GM21526 (cell line): ENCODE results near the gene IGF2BP3.

Source experiments
- ATAC-seq: cut with Tn5 transposase; IDR thresholded peaks from one replicate; pipeline ENCODE4 v1.9.1; 2021; ENCODE audit warnings: moderate library complexity; ENCODE audit not compliant: unreplicated experiment, low FRiP score

Gene IGF2BP3

GRCh38 chr7:23389701-23390100 lies 80.6 kb downstream of the IGF2BP3 start:
- no peak for ATAC-seq

GRCh38 chr7:23387583-23387982 lies 82.7 kb downstream of the IGF2BP3 start:
- ATAC-seq = no peak

GRCh38 chr7:23385140-23385539 lies 85.2 kb downstream of the IGF2BP3 start:
- ATAC-seq = no peak

DNA sequence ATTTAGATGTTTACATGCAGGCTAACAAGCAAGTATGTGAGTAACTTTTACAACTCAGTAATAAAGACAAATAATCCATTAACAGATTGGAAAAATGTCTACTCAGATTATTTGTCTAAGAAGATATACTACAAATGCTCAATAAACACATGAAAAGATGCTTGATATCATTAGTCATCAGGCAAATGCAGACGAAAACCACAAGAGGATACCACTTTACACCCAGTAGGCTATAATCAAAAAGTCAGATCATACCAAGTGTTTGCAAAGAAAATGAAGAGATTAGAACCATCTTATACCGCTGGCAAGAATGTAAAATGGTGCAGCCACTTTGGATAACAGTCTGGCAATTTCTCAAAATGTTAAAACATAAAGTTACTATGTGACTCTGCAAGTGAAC lies 87.1 kb downstream of the IGF2BP3 start:
- no peak for ATAC-seq

DNA sequence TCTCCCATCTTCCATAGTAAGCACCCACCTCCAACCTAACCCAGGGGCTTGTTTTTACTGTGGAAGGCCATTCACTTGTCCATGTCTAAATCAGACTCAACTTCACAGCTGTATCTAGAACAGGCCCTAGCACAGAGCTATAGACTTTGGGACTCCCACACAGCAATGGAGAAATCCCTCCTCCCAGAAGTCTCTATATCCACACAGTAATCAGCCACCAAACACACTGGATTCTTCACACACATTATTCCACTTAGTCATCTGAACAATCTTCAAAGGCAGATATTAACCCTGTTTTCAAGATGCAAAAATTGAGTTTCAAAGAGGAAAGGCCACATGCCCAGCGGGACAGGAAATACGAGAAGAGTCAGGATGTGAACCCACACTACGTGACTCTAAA lies 89.3 kb downstream of the IGF2BP3 start:
- no peak for ATAC-seq

DNA sequence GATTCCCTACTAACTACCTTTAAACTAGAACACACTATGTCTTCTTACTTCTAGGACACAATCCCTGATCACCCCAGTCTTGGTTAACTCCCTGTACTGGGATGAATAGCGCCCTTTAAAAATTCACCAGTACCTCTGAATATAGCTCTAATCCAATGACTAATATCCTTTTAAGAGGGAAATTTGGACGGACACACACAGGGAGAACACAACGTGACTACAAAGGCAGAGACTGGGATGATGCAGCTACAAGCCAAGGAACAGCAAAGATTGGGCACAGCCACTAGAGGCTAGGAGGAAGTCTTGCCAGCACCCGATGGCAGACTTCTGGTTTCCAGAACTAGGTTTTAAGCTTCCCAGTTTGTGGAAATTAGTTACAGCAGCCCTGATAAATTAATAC lies 89.7 kb downstream of the IGF2BP3 start:
- no peak for ATAC-seq

DNA sequence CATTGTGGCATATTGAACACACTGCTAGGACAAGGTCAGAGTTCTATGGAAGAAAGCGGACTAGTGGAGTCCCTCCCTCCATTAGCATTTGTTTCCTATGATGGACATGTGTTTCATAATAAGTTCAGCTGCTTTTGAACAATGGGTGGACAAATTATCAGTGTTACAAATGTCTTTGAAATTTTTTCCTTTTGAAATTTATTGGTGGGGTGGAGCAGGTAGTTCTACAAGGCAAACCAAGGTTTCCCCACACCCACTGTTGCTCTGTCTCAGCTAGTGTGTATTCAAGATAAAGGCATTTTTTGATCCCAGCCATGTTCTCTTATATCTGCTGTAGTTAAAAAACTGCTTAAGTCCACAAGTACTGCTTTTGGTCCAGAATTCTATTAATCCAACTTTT lies 91.3 kb downstream of the IGF2BP3 start:
- ATAC-seq = no peak

GRCh38 chr7:23377134-23377533 lies 93.2 kb downstream of the IGF2BP3 start:
- no peak for ATAC-seq

DNA sequence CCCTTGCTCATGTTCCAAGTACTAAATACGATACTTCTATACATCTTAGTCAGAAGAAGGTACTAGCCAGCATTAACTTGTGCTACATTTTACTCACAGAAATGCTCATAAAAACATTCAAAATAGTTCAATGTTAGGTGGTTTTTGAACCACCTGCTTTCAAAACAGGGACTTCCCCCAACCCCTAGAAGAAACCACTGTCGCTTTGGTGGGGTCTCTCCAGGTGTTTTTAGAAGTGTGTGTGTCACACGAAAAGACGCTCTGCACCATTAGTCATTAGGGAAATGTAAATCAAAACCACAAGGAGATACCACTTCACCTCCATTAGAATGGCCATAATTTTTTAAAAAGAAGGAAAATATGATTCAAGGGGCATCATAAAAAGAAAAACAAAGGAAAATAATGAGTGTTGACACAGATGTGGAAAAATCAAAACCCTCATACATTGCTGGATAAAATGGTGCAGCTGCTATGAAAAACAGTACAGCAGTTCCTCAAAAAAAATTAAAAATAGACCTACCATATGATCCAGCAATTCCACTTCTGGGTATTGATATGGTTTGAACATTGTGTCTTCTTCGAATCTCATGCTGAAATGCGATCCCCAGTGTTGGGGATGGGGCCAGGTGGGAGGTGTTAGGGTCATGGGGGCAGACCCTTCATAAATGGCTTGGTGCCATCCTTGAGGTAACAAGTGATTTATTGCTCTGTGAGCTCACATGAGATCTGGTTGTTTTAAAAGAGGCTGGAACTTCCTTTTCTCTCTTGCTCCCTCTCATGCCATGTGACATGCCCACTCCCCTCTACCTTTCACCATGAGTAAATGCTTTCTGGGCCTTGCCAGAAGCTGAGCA lies 96.9 kb downstream of the IGF2BP3 start:
- ATAC-seq = peak; percentile 63

GRCh38 chr7:23372611-23373010 lies 97.7 kb downstream of the IGF2BP3 start:
- ATAC-seq = no peak

DNA sequence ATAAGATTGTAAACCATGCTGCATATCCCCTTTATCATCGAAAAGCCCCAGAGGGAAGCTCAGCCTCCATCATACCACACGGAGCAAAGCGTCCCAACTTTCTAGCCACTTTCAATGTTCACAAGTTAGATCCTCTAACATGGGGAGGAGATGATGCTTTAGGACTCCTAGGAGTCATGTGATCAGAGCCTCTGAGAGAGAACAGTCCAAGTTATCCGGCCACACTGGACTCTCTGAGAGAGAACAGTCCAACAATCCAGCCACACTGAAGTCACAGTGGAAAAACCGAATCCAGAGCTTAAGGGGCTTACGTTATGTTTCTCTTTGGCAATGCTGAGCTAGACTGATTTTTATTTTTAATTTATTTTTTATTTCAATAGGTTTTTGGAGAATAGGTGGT lies 98.6 kb downstream of the IGF2BP3 start:
- no peak for ATAC-seq

DNA sequence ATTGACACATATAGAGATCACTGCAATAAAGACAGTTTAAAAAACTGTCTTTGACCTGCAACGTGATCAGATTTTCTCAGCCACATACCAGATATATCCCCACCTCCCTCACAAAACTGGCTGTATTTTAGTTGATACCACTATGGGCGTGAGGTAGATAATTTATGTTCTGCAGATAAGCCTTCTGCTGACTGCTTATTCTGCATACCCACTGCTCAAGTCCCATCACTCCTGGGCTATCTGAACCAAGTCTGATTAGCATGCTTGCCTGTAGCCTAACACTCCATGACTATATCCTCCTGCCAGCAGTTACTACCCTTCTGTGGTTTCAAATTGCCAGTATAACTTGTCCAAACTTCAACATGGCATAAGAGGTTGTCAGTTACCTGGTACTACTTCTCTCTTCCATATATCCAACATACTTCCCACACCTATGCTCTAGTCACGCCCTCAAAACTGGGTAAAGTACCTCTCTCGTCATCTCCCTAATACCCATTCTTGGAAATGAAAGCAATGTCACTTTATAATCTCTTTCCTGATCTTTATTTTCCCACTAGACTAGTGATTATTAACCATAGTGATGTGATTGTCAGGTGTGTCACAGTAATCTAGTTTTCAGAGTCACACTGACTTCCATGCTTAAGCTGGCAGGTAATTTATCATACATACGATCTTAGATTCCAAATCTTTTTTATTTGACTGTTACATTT lies 100.4 kb downstream of the IGF2BP3 start:
- no peak for ATAC-seq

- no peak for ATAC-seq
Measured at GRCh38 chr7:23369100-23369499, 101.2 kb downstream of the IGF2BP3 start.

DNA sequence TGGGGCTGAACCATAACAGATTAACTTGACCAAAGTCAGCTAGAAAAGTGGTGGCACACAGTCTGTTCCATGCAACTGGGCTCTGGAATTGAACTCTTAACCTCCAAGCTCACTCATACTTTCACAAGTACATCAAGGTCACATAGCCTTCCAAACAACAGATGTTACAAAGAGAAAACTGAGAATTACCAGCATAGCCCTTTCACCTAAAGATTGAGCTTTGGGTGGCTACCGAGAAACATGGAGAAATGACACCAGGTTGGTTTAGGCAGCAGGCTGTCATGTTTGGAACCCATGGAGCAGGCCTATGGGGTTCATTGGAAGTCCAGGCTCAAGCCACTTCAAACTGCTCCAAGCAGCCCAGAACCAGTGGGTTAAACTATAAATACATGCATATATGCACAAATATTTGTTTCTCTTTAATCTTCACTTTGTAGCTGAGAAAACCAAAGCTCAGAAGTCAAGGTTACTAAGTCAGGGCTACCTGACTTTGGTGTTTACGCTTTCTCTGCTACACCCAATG lies 112.1 kb downstream of the IGF2BP3 start:
- no peak for ATAC-seq

DNA sequence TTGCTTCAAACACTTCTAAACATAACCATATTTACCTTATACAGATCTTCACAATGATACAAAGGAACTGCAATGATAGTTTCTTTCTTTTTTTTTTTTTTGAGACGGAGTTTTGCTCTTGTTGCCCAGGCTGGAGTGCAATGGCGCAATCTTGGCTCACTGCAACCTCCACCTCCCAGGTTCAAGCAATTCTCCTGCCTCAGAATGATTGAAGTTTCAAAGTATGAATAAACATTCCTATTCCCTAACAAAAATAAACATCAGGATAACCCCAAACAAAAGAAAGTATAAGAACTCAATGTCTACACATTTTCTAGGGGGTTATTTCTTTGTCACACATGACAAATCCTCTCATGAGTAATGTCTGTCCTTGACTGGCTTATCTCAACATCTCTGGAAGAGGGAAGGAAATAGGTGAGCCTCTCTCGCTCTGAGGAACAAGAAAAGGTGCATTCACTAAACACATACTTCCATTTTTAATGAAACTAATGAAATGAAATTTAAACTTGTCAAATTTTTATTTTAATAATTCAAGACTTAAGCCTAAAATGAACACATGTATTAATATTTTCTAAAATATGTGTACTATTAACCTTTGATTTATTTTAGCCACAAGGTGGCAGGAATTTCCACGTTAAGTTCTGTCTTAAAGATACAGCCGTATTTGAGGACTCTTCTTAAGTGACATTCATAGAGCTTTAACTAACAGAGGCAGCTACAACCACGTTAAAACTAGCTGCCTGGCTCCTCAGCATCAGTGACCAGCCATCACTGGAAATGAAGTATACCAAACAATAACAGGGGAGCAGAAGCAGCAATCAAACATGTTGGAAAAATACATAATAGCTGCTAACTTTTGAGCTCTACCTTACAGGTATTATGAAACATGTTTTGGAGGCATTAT lies 112.8 kb downstream of the IGF2BP3 start:
- no peak for ATAC-seq

- ATAC-seq = no peak
Measured at GRCh38 chr7:23356726-23357125, 113.6 kb downstream of the IGF2BP3 start.

GRCh38 chr7:23356168-23356567 lies 114.1 kb downstream of the IGF2BP3 start:
- ATAC-seq = no peak

DNA sequence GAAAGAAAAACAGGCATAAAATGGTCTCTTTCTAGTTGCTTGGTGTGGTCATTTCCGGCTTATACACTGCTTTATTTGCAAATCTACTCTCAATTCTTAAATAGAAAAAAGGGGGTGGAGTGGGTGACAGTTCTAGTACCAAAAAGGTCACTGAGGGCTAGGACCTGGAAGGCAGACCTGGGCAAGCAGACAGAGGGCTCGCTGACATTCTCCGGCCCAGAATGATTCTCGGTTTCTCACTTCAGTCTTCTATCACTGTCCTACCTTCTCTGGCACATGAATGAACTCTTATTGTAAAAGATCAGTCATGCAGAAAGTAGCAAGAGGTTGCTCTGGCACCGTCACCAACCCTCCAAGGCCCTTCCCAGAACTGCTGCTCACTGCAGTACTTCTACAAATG lies 117.1 kb downstream of the IGF2BP3 start:
- ATAC-seq = no peak

DNA sequence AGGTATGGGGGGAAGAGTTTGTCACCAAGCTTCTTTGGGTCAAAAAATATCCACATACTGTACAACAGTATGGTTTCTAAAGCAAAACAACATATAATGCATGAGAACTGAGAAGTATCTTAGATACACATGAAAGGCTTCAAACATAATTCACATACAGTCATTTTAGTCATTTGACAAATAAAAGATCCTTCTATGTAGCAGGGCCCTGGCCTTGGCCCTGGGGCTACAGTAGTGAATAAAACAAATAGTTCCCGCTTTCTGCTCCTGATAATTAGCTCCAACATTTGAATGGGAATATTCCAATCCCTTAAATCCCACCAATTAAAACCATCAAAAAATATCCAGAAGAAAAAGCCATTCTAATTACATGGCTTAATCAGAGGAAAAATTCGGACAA lies 119.8 kb downstream of the IGF2BP3 start:
- no peak for ATAC-seq

GRCh38 chr7:23349484-23350157 lies 120.7 kb downstream of the IGF2BP3 start:
- no peak for ATAC-seq
